ENCODE measurements around the gene PTPRD.

PTPRD gene

GRCh38 chr9:8492679-8493078, 2120.1 kb downstream of the PTPRD start:
- in situ Hi-C loops (cut with MboI; ENCODE audit: low sequenced_read_pairs) = no loop called here

GRCh38 chr9:8492024-8492423, 2120.8 kb downstream of the PTPRD start:
- in situ Hi-C loops (cut with MboI; ENCODE audit: low sequenced_read_pairs) = no loop called here

- in situ Hi-C loops (cut with MboI; ENCODE audit: low sequenced_read_pairs) = no loop called here
Observed at GRCh38 chr9:8491563-8491962, 2121.2 kb downstream of the PTPRD start.

- in situ Hi-C loops (cut with MboI; ENCODE audit: low sequenced_read_pairs) = no loop called here
Observed at GRCh38 chr9:8489835-8490234, 2123.0 kb downstream of the PTPRD start.

GRCh38 chr9:8486095-8486494, 2126.7 kb downstream of the PTPRD start:
- in situ Hi-C loops (cut with MboI; ENCODE audit: low sequenced_read_pairs) = no loop called here

- in situ Hi-C loops (cut with MboI; ENCODE audit: low sequenced_read_pairs) = no loop called here
Observed at GRCh38 chr9:8484597-8485191, 2128.1 kb downstream of the PTPRD start.

GRCh38 chr9:8477450-8477849, 2135.4 kb downstream of the PTPRD start:
- in situ Hi-C loops (cut with MboI; ENCODE audit: low sequenced_read_pairs) = no loop called here

- in situ Hi-C loops (cut with MboI; ENCODE audit: low sequenced_read_pairs) = no loop called here
Observed at GRCh38 chr9:8474937-8475336, 2137.9 kb downstream of the PTPRD start.

GRCh38 chr9:8473244-8474020, 2139.4 kb downstream of the PTPRD start:
- in situ Hi-C loops (cut with MboI; ENCODE audit: low sequenced_read_pairs) = no loop called here

- in situ Hi-C loops (cut with MboI; ENCODE audit: low sequenced_read_pairs) = no loop called here
Observed at GRCh38 chr9:8468045-8468637, 2144.7 kb downstream of the PTPRD start.

- in situ Hi-C loops (cut with MboI; ENCODE audit: low sequenced_read_pairs) = no loop called here
Observed at GRCh38 chr9:8457816-8458215, 2155.0 kb downstream of the PTPRD start.

GRCh38 chr9:8457055-8457454, 2155.7 kb downstream of the PTPRD start:
- in situ Hi-C loops (cut with MboI; ENCODE audit: low sequenced_read_pairs) = no loop called here

GRCh38 chr9:8456344-8456743, 2156.5 kb downstream of the PTPRD start:
- in situ Hi-C loops (cut with MboI; ENCODE audit: low sequenced_read_pairs) = no loop called here

GRCh38 chr9:8450810-8451545, 2161.8 kb downstream of the PTPRD start:
- in situ Hi-C loops (cut with MboI; ENCODE audit: low sequenced_read_pairs) = no loop called here

GRCh38 chr9:8448226-8448625, 2164.6 kb downstream of the PTPRD start:
- in situ Hi-C loops (cut with MboI; ENCODE audit: low sequenced_read_pairs) = no loop called here

GRCh38 chr9:8447601-8448000, 2165.2 kb downstream of the PTPRD start:
- in situ Hi-C loops (cut with MboI; ENCODE audit: low sequenced_read_pairs) = no loop called here

GRCh38 chr9:8437876-8438275, 2174.9 kb downstream of the PTPRD start:
- in situ Hi-C loops (cut with MboI; ENCODE audit: low sequenced_read_pairs) = no loop called here

- in situ Hi-C loops (cut with MboI; ENCODE audit: low sequenced_read_pairs) = no loop called here
Observed at GRCh38 chr9:8437259-8437658, 2175.5 kb downstream of the PTPRD start.

- in situ Hi-C loops (cut with MboI; ENCODE audit: low sequenced_read_pairs) = no loop called here
Observed at GRCh38 chr9:8436786-8437185, 2176.0 kb downstream of the PTPRD start.

GRCh38 chr9:8434621-8435020, 2178.2 kb downstream of the PTPRD start:
- in situ Hi-C loops (cut with MboI; ENCODE audit: low sequenced_read_pairs) = no loop called here

- in situ Hi-C loops (cut with MboI; ENCODE audit: low sequenced_read_pairs) = no loop called here
Observed at GRCh38 chr9:8432224-8432623, 2180.6 kb downstream of the PTPRD start.

- in situ Hi-C loops (cut with MboI; ENCODE audit: low sequenced_read_pairs) = no loop called here
Observed at GRCh38 chr9:8431505-8431904, 2181.3 kb downstream of the PTPRD start.

Data from HL-60/S4 treated with phorbol 12-myristate 13-acetate at 8.2 ng/mL for 4 days and 3 days (cell line).